HepG2 (cell line): Measurements from ENCODE around the gene TAPBP. TPM values are rescaled to one million over a fixed set of nuclear protein-coding genes. Genes with fewer than 3 reads are reported as not detected.
A peak's percentile ranks its signal among the peaks of the same experiment; 100 is the strongest.

Experiments
- BCL6 ChIP-seq: IDR thresholded peaks from 2 replicates; pipeline ENCODE4 v1.6.1; 2016; ENCODE audit warnings: missing genetic modification reagents, missing compliant biosample characterization
- BRD4 ChIP-seq: sonication (generic); formaldehyde crosslinking; IDR thresholded peaks from 2 replicates; pipeline ENCODE4 v1.4.0; 2020; ENCODE audit warnings: missing genetic modification reagents
- CREB1 ChIP-seq, 2 experiments: fragments of 450-650 bp in 1 of 2; IDR thresholded peaks; 2 replicates each; pipeline ENCODE4 v1.6.1; 2016 to 2017; ENCODE audit warnings: control low read depth in 1 of 2, mild to moderate bottlenecking in 1 of 2, missing compliant biosample characterization in 1 of 2, missing genetic modification characterization in 1 of 2
- GABPA ChIP-seq, 2 experiments: IDR thresholded peaks; 2 replicates each; pipeline ENCODE4 v1.6.1; 2011 to 2016; ENCODE audit warnings: low read depth in 2 of 2, low read length in 1 of 2, missing biosample characterization in 1 of 2, missing genetic modification characterization in 1 of 2
- GATA4 ChIP-seq: sonication (generic); IDR thresholded peaks from 2 replicates; pipeline ENCODE4 v1.6.1; 2016; ENCODE audit warnings: antibody characterized with exemption, low read depth, borderline replicate concordance
- KDM1A ChIP-seq: IDR thresholded peaks from 2 replicates; pipeline ENCODE4 v1.6.1; 2016; ENCODE audit warnings: missing compliant biosample characterization
- MAFG ChIP-seq: sonication (generic); formaldehyde crosslinking; IDR thresholded peaks from 2 replicates; pipeline ENCODE4 v1.5.1; 2020; ENCODE audit warnings: mild to moderate bottlenecking, missing genetic modification reagents
- MXD1 ChIP-seq: sonication (generic); formaldehyde crosslinking; IDR thresholded peaks from 2 replicates; pipeline ENCODE4 v1.4.0; 2020; ENCODE audit warnings: mild to moderate bottlenecking, missing genetic modification reagents
- NFYC ChIP-seq: IDR thresholded peaks from 2 replicates; pipeline ENCODE4 v1.6.1; 2016; ENCODE audit warnings: missing genetic modification reagents, missing compliant biosample characterization
- NR2F2 ChIP-seq: IDR thresholded peaks from 2 replicates; pipeline ENCODE4 v1.6.1; 2012; ENCODE audit warnings: low read depth, inconsistent platforms, borderline replicate concordance
- RBAK ChIP-seq: sonication (generic); formaldehyde crosslinking; IDR thresholded peaks from 2 replicates; pipeline ENCODE4 v1.5.1; 2020; ENCODE audit warnings: mild to moderate bottlenecking, missing genetic modification reagents
- RFX5 ChIP-seq: IDR thresholded peaks from 2 replicates; pipeline ENCODE4 v1.6.1; 2011; ENCODE audit warnings: low read depth, low read length, improper control_type of control experiment
- SALL2 ChIP-seq: sonication (generic); formaldehyde crosslinking; IDR thresholded peaks from 2 replicates; pipeline ENCODE4 v1.8.1; 2023; ENCODE audit warnings: mild to moderate bottlenecking, missing genetic modification reagents, inconsistent platforms
- SOX13 ChIP-seq, 3 experiments: fragments of 450-650 bp in 1 of 3; sonication (generic) in 1 of 3; formaldehyde crosslinking in 1 of 3; IDR thresholded peaks in 2 of 3; conservative IDR thresholded peaks in 1 of 3; 2 replicates each; pipeline versions ENCODE4 v1.5.0 to v1.6.1; 2016 to 2020; ENCODE audit warnings: antibody characterized with exemption in 1 of 3, mild to moderate bottlenecking in 1 of 3, missing compliant biosample characterization in 1 of 3, missing genetic modification reagents in 1 of 3, moderate library complexity in 1 of 3
- SRSF9 ChIP-seq: fragments of 200-400 bp; formaldehyde crosslinking; IDR thresholded peaks from 2 replicates; pipeline ENCODE4 v1.6.1; 2018; ENCODE audit warnings: borderline replicate concordance, mild to moderate bottlenecking, low read depth, low read length; ENCODE audit not compliant: insufficient read depth, poor library complexity, severe bottlenecking
- TRAFD1 ChIP-seq: sonication (generic); formaldehyde crosslinking; IDR thresholded peaks from 2 replicates; pipeline ENCODE4 v1.5.1; 2020; ENCODE audit warnings: missing genetic modification reagents, mild to moderate bottlenecking, borderline replicate concordance
- ZBTB37 ChIP-seq: sonication (generic); formaldehyde crosslinking; IDR thresholded peaks from 2 replicates; pipeline ENCODE4 v1.4.0; 2020; ENCODE audit warnings: mild to moderate bottlenecking, missing genetic modification reagents
- ZFAT ChIP-seq: sonication (generic); formaldehyde crosslinking; conservative IDR thresholded peaks from 2 replicates; pipeline ENCODE4 v1.8.1; 2023; ENCODE audit warnings: missing genetic modification reagents, inconsistent platforms
- ZFP36L1 ChIP-seq: sonication (generic); formaldehyde crosslinking; IDR thresholded peaks from 2 replicates; pipeline ENCODE4 v1.8.0; 2022; ENCODE audit warnings: mild to moderate bottlenecking, missing genetic modification reagents, moderate library complexity
- ZFY ChIP-seq: sonication (generic); formaldehyde crosslinking; IDR thresholded peaks from 2 replicates; pipeline ENCODE4 v1.4.0; 2020; ENCODE audit warnings: missing genetic modification reagents
- ZFYVE20 ChIP-seq: sonication (generic); formaldehyde crosslinking; IDR thresholded peaks from 2 replicates; pipeline ENCODE4 v1.8.0; 2023; ENCODE audit warnings: low read depth, mild to moderate bottlenecking, moderate library complexity, missing genetic modification reagents, borderline replicate concordance
- ZNF20 ChIP-seq: sonication (generic); formaldehyde crosslinking; IDR thresholded peaks from 2 replicates; pipeline ENCODE4 v1.4.0; 2020; ENCODE audit warnings: mild to moderate bottlenecking, moderate library complexity, missing genetic modification reagents
- ZNF333 ChIP-seq: sonication (generic); formaldehyde crosslinking; IDR thresholded peaks from 2 replicates; pipeline ENCODE4 v1.4.0; 2020; ENCODE audit warnings: mild to moderate bottlenecking, missing genetic modification reagents, borderline replicate concordance
- ZNF335 ChIP-seq: sonication (generic); formaldehyde crosslinking; IDR thresholded peaks from 2 replicates; pipeline ENCODE4 v1.4.0; 2020; ENCODE audit warnings: missing genetic modification reagents
- ZNF513 ChIP-seq: sonication (generic); formaldehyde crosslinking; conservative IDR thresholded peaks from 2 replicates; pipeline ENCODE4 v1.5.0; 2020; ENCODE audit warnings: missing genetic modification reagents
- ZNF790 ChIP-seq: sonication (generic); formaldehyde crosslinking; IDR thresholded peaks from 2 replicates; pipeline ENCODE4 v1.8.0; 2022; ENCODE audit warnings: missing genetic modification reagents, mild to moderate bottlenecking, borderline replicate concordance
- ZSCAN22 ChIP-seq: sonication (generic); formaldehyde crosslinking; IDR thresholded peaks from 2 replicates; pipeline ENCODE4 v1.4.0; 2020; ENCODE audit warnings: mild to moderate bottlenecking, missing genetic modification reagents
- polyA plus RNA-seq, 8 experiments: library from polyadenylated mRNA; depleted of rRNA in 3 of 8; stranded (reverse) in 7 of 8; unstranded in 1 of 8; fragments of >200 nt; fragmentation: Illumina TruSeq in 4 of 8; extraction: Trizol in 4 of 8; gene quantifications; 2 replicates each; pipeline versions ENCODE4 v1.2.1 to v1.2.3, GENCODE V29; 2011 to 2016; ENCODE audit warnings: low read depth in 4 of 8, missing spikeins in 1 of 8, mixed read lengths in 1 of 8; ENCODE audit not compliant: insufficient read depth in 1 of 8
- total RNA-seq, 5 experiments: library from RNA; depleted of rRNA; stranded (reverse); fragments of >200 nt; fragmentation: Illumina TruSeq; extraction: Trizol; gene quantifications; 2 replicates each; pipeline ENCODE4 v1.2.3, GENCODE V29; 2016; ENCODE audit warnings: low read depth in 1 of 5

The TAPBP gene
- total and polyA plus RNA-seq, 2 of the 13 experiments (the other 11 are each of a cell fraction or from before 2014, with no cell fraction given) = 27.4 to 32.3 TPM

GRCh38 chr6:33298773-33299236 is 15.1 kb downstream of the TAPBP start, which contains the start of gene RGL2 (continued):
- TF ChIP-seq ZNF333 (CRISPR knock-in tag) = no peak
- no peak for TF ChIP-seq MXD1 (CRISPR knock-in tag)
- TF ChIP-seq SOX13 (IDR thresholded peaks at IDR 0.05) = no peak
- no peak for TF ChIP-seq SOX13 (CRISPR knock-in tag; conservative IDR thresholded peaks at IDR 0.05 in 1 of 2, IDR thresholded peaks at IDR 0.05 in 1 of 2)
- TF ChIP-seq ZFP36L1 (CRISPR knock-in tag) = no peak
- TF ChIP-seq SALL2 (CRISPR knock-in tag) = no peak
- TF ChIP-seq ZNF790 (CRISPR knock-in tag) = no peak
- no peak for TF ChIP-seq ZNF20 (CRISPR knock-in tag)
- no peak for TF ChIP-seq CREB1 (IDR thresholded peaks at IDR 0.05)
- TF ChIP-seq CREB1 (CRISPR knock-in tag; IDR thresholded peaks at IDR 0.05) = no peak
- no peak for TF ChIP-seq KDM1A
- TF ChIP-seq ZSCAN22 (CRISPR knock-in tag) = no peak
- no peak for TF ChIP-seq MAFG (CRISPR knock-in tag)
- TF ChIP-seq ZNF513 (CRISPR knock-in tag) = no peak
- no peak for TF ChIP-seq TRAFD1
- no peak for TF ChIP-seq NFYC (CRISPR knock-in tag)
- TF ChIP-seq SRSF9 = no peak
- no peak; the same call in 1 of the 2 replicates for TF ChIP-seq ZFY (CRISPR knock-in tag)
- TF ChIP-seq RBAK (CRISPR knock-in tag) = no peak
- peak; percentile 39; the same call in 1 of the 2 replicates for TF ChIP-seq GABPA (IDR thresholded peaks at IDR 0.05; ENCODE audit: low read depth, low read length)
- TF ChIP-seq GABPA (CRISPR knock-in tag; IDR thresholded peaks at IDR 0.05; ENCODE audit: low read depth) = no peak
- no peak for TF ChIP-seq ZFAT (CRISPR knock-in tag)
- no peak for TF ChIP-seq NR2F2
- no peak for TF ChIP-seq RFX5
- TF ChIP-seq BRD4 (CRISPR knock-in tag) = peak; percentile 31; the same call in 1 of the 2 replicates
- TF ChIP-seq BCL6 = no peak
- no peak for TF ChIP-seq GATA4
- no peak for TF ChIP-seq ZNF335 (CRISPR knock-in tag)
- no peak for TF ChIP-seq ZBTB37 (CRISPR knock-in tag)
- no peak for TF ChIP-seq ZFYVE20 (CRISPR knock-in tag)
